Measurements from ENCODE around the gene LLGL2.
"Not testable (repeated sequence)": the region's sequence is repeated elsewhere in the genome, so short reads cannot be mapped to it uniquely, and the experiment has no call there.

Gene LLGL2

DNA sequence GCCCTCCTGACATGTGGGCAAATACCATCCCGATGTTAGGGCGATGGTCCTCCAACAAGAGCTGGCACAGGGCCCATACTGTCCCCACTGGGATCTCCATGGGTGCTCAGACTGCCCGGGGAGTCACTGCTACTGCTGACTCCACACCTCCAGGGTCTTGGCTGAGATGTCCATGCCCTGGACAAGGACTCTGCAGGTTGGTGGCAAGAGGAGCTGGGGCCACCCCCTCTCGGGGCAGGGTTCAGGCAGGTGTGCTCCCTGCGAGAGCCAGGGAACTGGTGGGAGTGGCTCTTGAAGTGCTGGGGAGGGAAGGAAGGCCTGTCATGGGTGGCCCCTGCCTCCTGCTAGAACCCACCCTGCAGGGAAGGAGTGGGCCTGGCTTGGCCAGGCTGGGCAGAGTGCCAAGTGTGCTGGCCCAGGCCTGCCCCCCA, 16.6 kb upstream of the LLGL2 start:
- no peak for DNase-seq

DNA sequence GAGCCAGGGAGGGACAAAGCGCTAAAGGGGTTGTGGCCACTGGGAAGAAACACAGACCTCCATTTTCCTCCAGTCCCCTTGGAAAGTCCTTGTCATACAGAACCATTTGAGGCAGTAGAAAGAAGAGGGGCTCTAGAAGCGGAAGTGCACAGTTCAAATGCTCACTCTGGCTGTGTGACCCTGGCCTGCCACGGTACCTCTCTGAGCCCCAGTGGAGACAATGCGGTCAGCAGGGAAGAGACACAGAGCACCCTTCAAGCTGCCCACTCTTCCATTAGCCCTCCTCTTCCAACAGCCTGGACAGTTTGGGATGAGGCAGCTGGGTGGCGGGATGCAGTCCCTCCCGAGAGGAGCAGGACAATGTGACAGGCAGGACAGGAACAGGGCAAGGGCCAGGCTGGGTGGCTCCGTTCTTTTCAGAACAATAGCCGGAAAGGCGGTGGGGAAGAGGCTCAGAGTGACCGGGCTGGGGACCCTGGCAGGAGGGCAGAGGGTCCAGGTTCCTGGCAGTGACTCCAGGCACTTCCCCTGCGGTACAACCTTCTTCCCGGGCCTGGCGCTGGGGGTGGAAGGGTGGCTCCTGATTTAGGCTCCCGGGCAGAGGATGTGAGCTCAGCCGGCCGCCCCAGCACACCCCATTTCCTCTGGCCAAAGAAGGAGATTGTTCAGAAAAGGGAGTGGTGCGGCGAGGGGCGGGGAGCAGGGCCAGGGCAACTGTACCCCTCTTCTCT, 15.8 kb upstream of the LLGL2 start:
- no peak for DNase-seq

DNA sequence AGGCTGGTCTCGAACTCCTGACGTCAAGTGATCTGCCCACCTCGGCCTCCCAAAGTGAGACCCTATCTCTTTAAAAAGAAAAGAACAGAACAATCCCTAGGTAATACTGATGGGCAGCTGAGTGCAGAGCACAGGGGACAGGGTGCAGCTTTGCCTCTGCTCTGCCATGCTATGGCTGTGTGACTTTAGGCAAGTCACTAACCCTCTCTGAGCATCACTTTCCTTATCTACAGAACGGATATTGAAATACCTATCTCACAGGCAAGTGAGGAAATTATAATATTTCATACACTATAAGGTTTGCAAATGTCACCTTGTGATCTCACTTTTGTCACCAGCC, 14.3 kb upstream of the LLGL2 start:
- no peak for DNase-seq

DNA sequence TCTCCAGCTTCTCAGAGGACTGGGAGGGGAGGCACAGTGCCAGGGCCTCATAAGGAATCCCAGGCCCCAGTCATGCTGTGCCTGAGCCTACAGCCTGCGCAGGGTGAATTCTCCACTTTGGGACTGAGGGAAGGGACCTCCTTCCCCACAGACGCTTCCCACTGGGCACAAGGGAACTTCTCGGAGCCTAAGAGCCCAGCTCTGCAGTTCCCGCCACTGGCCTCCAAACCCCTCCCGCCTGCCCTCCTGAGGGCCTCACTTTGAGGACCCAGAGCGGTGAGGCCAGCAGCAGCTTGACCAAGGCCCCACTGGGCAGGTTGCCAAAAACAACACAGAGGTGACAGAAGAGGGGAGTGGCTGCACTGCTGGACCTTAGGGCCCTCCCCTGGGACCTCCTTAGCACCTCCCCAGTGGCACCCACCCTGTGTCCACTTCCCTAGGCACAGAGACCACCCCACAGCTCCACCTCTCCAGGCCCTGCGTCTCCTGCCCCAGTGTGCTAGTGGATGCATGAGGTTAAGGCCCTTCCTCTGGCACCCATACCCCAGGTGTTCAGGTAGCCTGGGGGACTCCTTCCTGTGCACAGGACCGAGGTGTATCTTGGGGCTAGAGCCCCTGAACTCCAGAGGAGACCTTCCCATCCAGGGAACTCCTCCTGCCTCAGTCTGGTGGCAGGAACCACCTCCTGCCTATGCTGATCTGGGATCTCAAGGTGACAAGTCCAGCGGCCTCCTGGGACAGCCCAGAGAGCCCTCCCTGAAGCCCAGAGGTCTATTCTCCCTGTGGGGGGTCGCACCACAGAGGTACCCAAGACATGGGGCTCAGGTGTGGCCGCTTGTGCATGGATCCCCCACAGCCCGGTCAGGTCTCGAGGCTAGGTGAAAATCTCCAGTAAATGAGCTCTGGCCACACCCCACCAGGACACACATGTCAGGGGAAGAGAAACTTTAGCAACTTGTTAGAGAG, 13.6 kb upstream of the LLGL2 start:
- DNase-seq: no peak

DNA sequence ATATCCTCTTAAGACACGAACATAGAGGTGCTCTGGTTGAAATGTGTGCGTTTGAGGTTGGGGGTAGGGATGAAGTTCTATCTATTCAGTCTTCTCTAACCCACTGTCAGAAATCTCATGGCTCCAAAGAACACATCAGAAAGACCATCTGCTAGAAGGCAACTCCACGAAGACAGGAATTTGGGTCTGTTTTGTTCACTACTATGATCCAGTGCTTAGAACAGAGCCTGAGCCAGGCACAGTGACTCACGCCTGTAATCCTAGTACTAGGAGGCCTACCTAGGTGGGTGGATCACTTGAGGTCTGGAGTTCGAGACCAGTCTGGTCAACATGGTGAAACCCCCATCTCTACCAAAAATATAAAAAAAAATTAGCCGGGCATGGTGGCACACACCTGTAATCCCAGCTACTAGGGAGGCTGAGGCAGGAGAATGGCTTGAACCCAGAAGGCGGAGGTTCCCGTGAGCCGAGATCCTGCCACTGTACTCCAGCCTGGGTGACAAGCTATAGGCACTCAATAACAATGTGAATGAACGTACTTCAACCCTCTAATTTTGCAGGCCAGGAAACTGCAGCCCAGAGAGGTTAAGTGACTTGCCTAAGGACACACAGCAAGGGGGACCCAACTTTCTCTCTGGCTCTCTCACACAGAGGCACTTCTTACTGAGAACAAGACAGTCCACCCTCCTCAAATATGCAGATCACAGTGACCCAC, 12.4 kb upstream of the LLGL2 start:
- no peak for DNase-seq

DNA sequence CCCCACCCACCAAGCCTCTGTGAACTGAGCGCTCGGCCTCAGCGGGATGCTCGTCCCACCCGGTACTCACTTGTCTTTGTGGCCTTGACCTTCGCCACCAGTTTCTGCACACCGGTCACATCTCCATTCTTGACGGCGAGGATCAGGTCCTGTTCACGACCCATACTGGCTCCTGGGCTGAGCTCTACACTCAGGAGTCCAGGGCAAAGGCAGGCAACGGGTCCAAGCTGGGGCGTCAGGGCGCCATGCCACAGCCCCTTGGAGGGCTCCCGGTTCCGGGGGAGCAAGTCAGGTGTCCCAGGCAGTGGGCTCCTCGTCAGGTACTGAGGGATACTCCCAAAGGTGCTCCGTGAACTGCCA, 11.9 kb upstream of the LLGL2 start:
- no peak for DNase-seq

DNA sequence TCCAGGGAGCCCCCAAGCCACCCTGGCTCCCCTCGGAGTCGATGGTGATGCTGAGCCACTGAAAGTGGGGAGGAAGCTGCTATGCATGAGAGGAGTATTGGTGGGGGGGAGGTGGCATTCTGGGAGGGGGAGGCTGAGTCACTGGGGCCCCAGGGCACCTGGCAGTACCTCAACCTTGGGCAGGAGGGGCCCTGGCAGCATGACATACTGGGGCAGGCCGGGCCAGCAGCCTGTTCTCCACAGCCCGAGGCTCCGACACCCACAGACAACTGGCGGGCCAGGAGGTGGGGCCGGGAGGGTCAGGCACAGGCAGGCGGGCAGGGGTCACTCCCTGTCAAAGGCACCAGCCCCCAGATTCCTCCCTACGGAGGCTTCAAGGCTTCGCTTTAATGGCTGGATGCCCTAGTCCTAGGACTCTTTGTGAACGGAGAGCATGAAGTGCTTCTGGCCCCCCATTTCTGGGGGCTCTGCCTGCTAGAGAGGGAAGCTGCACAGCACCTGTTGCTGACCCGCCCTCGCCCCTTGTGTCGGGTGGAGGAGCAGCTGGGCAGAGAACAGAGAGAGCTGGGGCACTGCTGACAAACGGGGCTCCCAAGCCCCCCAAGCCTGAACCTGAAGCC, 11.1 kb upstream of the LLGL2 start:
- DNase-seq: no peak

DNA sequence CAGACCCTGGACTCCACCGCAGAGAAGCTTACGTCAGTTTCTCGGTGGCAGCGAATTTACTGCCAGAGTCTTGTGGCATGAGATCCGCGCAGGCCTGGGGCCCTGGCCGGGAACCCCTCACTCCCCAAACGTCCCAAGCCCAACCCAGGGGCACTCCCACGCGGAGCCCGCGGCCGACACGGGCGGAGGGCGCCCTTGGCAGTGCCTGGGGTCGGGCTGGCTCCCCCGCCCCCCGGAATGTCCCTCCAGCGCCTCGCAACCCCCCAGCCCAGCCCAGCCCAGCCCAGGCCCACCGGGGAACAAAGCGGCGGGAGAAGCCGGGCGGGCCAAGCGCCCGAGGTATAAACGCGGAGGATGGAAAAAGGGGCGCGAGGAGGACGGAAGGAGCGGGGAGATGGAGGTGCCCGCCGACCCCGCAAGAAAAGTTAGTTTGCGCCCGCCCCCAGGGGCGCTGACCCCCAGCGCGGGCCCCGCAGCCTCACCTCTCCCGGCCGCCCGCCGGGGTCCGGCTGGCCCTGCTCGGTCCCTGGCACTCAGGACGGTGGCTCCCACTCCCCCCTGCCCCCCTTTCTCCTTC, 10.5 kb upstream of the LLGL2 start:
- no peak for DNase-seq

DNA sequence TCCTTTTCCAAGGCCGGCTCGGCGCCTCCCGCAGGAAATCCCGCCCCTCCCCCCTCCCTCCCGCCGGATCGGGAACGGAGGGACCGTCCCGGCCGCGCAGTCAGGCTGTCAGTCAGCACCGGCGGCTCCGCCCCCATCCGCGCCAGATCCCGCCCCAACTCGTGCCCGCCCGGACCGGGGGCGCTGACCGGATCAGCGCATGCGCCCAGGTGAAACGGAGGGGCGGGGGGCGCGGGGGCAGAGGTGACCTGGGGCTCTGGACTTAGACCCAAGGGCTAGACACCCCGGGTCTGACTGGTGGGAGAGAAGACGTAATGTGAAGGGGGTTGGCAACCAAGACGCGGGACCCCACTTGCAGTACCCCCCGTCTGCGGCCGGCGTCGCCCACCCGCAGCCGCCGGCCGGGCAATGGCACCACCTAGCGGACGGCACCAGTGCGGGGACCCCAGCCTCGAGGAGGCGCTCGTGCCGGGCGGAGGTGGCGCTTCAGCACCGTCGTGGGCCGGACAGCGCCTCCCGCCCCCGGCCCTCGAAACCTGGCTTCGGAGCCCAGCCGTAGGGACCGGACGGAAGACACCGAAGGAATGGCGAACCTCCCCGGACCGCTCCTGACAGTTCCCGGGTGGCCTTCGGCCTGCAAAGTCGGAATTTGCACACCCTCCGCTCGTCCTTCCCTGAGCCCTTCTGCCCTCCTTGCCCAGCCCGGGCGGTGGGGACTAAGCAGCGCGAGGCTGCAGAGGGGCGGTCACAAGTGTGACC, 9.8 kb upstream of the LLGL2 start, which contains the start of gene CASKIN2:
TSS of gene CASKIN2 (minus strand) at position 42 of the 759 bp plus-strand sequence. CDS start 1,733 bp downstream, outside the sequence.
- peak; percentile 62 for DNase-seq

DNA sequence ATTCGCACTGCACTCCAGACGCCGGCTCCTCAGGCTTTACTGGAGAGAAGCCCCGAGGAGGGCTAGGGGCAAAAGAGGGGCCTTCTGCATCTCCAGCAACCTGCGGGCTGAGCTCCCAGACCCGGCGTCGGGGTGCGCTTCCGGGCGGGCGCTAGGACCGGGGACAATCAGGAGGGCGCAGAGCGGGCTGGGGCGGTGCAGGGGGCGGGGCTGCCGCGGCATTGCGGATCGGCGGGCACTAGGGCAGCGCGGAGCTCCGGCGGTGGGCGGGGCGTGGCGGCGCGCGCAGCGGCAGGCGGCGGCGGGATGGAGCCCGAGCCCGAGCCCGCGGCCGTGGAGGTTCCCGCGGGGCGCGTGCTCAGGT, 9.3 kb upstream of the LLGL2 start, which contains the start of gene TSEN54:
TSS of gene TSEN54 (plus strand) at position 274 of the 364 bp plus-strand sequence. CDS start at position 307, 33 bp downstream.
- peak; percentile 28 for DNase-seq

DNA sequence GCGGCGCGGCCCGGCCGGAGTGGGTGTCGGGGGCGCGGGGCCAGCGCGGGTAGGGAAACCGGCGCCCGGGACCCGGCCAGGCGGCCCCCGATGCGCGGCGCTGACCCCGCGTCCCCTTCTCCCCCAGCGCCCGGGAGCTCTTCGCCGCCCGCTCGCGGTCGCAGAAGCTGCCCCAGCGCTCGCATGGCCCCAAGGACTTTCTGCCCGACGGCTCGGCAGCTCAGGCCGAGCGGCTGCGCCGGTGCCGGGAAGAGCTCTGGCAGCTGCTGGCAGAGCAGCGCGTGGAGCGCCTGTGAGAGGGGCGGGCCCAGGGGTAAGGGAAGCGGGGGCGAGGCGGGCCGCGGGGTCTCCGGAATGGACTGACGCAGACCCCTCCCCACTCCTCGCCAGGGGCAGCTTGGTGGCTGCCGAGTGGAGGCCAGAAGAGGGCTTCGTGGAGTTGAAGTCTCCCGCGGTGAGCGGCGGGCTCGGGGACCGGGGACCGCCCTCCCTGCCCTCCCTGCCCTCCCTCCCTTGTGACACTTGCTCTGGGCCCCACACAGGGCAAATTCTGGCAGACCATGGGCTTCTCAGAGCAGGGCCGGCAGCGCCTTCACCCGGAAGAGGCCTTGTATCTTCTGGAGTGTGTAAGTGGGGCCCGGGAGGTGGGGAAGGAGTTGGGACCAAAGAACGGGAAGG, 8.7 kb upstream of the LLGL2 start:
- DNase-seq: no peak

DNA sequence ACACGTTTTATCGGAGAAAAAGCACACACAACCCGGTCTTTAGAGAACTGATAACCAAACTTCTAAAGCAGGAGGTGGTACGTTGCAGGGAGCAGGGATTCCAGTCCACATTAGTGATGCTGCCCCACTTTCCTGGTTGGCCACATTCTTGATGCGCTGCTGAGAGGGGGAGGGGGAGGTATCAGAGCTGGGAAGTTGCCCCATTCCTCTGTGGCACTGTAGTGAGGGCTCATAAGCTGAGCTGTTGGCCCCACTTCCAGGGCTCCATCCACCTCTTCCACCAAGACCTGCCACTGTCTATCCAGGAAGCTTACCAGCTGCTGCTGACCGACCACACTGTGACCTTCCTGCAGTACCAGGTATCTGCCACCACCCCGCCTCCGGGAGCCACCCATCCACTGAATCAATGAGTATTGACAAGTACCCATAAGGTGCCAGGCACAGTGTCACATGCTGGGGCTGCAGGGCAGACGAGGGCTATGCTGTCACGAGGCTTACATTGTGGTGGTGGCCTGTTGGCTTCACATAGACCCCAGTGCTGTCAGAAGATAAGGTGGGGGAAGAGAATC, 8.1 kb upstream of the LLGL2 start:
- no peak for DNase-seq

DNA sequence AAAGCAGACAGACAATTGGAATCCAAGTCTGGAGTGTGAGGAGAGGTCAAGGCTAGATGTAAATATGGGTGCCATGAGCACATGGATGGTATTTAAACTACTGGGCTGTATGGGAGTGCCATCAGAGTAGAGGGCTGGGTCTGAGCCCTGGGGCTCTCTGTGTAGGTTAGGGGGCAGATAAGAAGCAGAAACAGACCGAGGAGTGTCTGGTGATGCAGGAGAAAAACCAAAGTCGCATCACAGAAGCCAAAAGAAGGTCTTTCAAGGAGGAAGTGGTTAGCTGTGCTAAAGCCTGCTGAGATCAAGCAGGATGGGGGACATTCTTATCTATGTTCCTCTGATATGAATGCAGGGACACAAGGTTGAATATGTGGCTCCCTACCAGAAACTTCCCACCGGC, 7.3 kb upstream of the LLGL2 start:
- no peak for DNase-seq

DNA sequence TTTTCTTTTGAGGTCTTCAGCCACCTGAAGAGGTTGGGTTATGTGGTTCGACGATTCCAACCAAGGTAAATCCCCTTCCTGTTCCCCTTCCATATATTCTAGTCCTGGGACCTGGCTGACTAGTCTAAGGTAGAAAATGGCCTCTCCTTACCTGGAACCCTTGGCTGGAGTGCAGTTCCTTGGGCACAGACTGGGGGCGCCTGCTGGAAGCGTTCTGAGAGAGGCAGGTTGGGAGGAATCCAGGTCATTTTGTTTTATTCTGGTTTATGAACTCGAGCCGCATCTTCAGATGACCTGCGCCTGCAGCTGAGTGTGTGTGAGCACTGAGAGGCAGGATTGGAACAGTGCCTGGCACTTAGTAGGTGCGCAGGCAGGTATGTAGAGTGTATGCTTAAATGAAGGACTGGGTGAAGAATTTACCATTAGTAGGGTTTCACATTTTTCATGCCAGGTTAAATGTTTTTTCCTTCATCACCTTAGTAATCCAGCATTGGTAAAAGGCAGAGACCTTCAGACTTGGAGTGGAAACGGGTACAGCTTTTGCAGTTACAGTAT, 6.4 kb upstream of the LLGL2 start:
- DNase-seq: no peak

DNA sequence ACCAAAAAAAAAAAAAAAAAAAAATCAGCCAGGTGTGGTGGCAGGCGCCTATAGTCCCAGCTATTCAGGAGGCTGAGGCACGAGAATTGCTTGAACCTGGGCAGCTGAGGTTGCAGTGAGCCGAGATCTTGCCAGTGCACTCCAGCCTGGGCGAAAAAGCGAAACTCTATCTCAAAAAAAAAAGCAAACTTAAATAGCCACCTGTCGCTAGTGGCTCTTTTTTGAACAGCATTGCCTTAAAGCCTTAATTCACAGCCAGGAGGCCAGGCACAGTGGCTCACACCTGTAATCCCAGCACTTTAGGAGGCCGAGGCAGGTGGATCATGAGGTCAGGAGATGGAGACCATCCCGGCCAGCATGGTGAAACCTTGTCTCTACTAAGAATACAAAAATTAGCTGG, 5.1 kb upstream of the LLGL2 start:
- not testable (repeated sequence) for DNase-seq

DNA sequence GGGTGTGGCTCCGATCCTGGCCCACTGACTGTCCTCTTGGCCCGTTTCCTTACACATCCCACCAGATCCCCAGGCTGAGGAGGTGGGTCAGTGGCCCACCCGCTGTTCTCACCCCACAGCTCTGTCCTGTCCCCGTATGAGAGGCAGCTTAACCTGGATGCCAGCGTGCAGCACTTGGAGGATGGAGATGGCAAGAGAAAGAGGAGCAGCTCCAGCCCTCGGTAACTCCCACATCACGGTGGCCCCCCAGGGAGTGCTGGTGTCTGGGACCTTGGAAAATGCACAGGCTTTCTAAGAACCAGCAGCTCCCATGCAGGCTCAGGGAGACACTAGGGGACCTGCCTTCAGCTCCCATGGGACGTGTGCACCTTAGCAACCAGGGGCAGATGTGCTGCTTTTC, 4.2 kb upstream of the LLGL2 start:
- DNase-seq: no peak

DNA sequence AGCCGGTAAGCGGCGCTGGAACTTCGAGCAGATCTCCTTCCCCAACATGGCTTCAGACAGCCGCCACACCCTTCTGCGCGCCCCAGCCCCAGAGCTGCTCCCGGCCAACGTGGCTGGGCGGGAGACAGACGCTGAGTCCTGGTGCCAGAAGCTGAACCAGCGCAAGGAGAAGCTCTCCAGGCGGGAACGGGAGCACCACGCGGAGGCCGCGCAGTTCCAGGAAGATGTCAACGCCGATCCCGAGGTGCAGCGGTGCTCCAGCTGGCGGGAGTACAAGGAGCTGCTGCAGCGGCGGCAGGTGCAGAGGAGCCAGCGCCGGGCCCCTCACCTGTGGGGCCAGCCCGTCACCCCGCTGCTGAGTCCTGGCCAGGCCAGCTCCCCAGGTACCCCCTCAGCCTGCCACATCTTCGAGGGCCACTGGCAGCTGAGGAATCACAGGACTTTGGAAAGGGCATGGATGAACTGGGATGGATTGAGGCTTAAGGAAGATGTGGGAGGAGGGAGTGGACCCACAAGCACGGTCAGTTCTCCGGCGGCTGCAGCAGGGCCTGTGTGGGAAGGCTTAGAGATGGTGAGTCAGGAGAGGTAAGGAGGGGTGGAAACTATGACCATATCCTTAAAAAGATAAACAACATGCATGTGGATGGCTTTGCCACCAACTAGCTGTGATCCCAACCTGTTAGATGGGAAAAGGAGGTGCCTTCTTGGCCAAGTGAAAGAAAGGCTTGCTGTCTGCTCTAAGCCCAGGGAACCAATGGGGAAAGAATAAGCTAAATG, 3.4 kb upstream of the LLGL2 start:
- no peak for DNase-seq

DNA sequence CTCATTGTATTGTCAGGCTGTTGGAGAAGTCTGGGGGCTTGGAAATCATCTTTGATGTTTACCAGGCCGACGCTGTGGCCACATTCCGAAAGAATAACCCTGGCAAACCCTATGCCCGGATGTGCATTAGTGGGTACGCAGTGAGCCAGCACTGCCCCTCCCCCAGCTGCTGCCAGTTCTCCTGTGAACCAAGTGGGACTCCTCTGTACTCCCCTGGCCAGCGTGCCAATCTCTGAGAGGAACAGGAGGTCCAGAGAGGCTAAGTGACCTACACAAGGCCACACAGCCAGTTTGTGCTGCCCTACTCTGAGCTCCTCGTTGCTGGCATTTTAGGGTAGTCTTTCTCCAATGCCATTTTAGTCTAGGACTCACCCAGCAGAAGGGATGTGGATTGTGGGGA, 1.9 kb upstream of the LLGL2 start:
- DNase-seq: no peak

DNA sequence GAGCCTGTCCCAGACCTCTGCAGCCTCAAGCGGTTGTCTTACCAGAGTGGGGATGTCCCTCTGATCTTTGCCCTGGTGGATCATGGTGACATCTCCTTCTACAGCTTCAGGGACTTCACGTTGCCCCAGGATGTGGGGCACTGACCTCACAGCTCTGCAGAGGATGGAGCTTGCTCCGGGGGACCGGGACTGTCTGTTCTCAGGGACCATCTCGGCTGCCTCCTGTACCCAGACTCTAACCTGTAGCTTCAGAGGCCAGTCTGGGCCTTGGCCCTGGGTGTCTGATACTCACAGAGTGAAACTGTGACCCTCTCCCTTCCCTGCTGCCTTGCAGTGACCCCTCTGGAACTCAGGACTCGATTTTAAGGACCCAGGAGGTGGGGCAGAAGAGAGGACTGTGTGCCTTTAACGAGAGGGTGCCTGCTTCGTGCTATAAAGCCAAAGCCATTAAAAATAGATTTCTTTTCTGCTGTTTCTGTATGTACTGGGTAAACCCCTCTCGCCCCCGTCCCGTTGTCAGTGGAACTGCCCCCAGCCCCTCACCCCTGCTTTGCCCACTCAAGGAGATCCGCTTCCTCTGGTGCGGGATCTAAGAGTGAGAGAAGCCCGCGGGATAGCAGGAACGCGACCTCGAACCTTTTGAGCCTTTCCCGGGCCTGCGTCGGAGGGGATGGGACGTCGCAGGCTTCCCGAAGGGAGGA, 1.1 kb upstream of the LLGL2 start:
- no peak for DNase-seq
